Measurements from ENCODE around the gene NIBAN1.
"Not testable (repeated sequence)": the region's sequence is repeated elsewhere in the genome, so short reads cannot be mapped to it uniquely, and the experiment has no call there.

- TF ChIP-seq CTCF (conservative IDR thresholded peaks at IDR 0.05; ENCODE audit: low read length); EZH2phosphoT487 (IDR thresholded peaks at IDR 0.05; ENCODE audit: borderline replicate concordance): not testable (repeated sequence)
Measured at GRCh38 chr1:184999974-185000373, 25.7 kb upstream of the NIBAN1 start.

Measured in Loucy (cell line).